Stimulated activated memory B cell treated with anti-CD40 and anti-IgM and Interleukin-4, amounts not matched to agents 10 μg/mL and 1 μg/mL and 100 μg/mL, for 72 hours (primary cell): ENCODE data around the gene DLGAP1.
A peak's percentile ranks its signal among the peaks of the same experiment; 100 is the strongest.
"Not testable (repeated sequence)": the region's sequence is repeated elsewhere in the genome, so short reads cannot be mapped to it uniquely, and the experiment has no call there.

ENCODE experiments used
- ATAC-seq: fragments of 150-1000 bp; cut with Tn5 transposase; 2 replicates; pipeline ENCODE4 v1.10.0; 2021
- H3K27ac Mint-ChIP-seq: one replicate; pipeline ENCODE4 v1.8.0; 2022; ENCODE audit warnings: mild to moderate bottlenecking, mixed read lengths
- H3K27me3 Mint-ChIP-seq: one replicate; pipeline ENCODE4 v1.8.0; 2022; ENCODE audit warnings: mixed read lengths
- H3K36me3 Mint-ChIP-seq: one replicate; pipeline ENCODE4 v1.8.0; 2022; ENCODE audit warnings: mixed read lengths
- H3K4me1 Mint-ChIP-seq: one replicate; pipeline ENCODE4 v1.8.0; 2022; ENCODE audit warnings: mixed read lengths
- H3K4me3 Mint-ChIP-seq: one replicate; pipeline ENCODE4 v1.8.0; 2022; ENCODE audit warnings: mild to moderate bottlenecking, moderate library complexity, mixed read lengths
- H3K9me3 Mint-ChIP-seq: one replicate; pipeline ENCODE4 v1.8.0; 2022; ENCODE audit warnings: mixed read lengths

Gene DLGAP1

GRCh38 chr18:3491981-3492555 is 963.0 kb downstream of the DLGAP1 start:
- no peak overlapping the region for H3K27ac Mint-ChIP-seq
- H3K27me3 Mint-ChIP-seq, result no peaks in the 10 kb centered on the region
- H3K9me3 Mint-ChIP-seq, result no peaks in the 10 kb centered on the region
- no peaks in the 10 kb centered on the region for H3K36me3 Mint-ChIP-seq
- ATAC-seq, result no peak
- no peak overlapping the region for H3K4me3 Mint-ChIP-seq
- peaks cover 33% of the 10 kb centered on the region for H3K4me1 Mint-ChIP-seq

- H3K4me1 Mint-ChIP-seq, result peaks cover 29% of the 10 kb centered on the region
- H3K9me3 Mint-ChIP-seq, result no peaks in the 10 kb centered on the region
- no peaks in the 10 kb centered on the region for H3K36me3 Mint-ChIP-seq
- H3K4me3 Mint-ChIP-seq, result no peak overlapping the region
- no peaks in the 10 kb centered on the region for H3K27me3 Mint-ChIP-seq
- ATAC-seq, result no peak
- no peak overlapping the region for H3K27ac Mint-ChIP-seq
Measured at GRCh38 chr18:3489462-3489861, 965.6 kb downstream of the DLGAP1 start.

DNA sequence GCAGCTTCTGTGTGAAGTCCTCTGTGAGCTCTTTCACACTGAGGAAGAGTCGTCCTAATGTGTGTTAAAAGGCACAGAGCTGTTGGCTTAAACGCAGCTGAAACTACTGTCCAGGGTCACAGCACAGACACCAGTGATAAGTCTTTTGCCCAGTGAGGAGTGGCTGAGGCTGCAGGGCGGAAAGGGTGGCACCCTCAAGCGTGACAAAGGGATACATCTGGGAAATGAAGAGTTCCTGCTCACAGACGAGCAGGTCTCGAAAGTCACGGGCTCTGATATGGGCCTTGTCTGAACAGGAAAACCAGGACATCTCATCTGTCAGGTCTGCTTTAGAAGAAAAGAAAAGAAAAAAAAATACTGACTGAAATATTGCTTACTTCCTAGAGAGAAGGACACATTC is 968.6 kb downstream of the DLGAP1 start:
- H3K4me1 Mint-ChIP-seq, result peaks cover 14% of the 10 kb centered on the region
- H3K4me3 Mint-ChIP-seq, result no peak overlapping the region
- H3K36me3 Mint-ChIP-seq, result no peaks in the 10 kb centered on the region
- H3K27me3 Mint-ChIP-seq, result no peaks in the 10 kb centered on the region
- no peak for ATAC-seq
- H3K27ac Mint-ChIP-seq, result no peak overlapping the region
- H3K9me3 Mint-ChIP-seq, result no peaks in the 10 kb centered on the region

- H3K36me3 Mint-ChIP-seq, result no peaks in the 10 kb centered on the region
- no peak overlapping the region for H3K27ac Mint-ChIP-seq
- H3K9me3 Mint-ChIP-seq, result no peaks in the 10 kb centered on the region
- no peak overlapping the region for H3K4me3 Mint-ChIP-seq
- ATAC-seq, result peak; percentile 68
- peaks cover 14% of the 10 kb centered on the region for H3K4me1 Mint-ChIP-seq
- no peaks in the 10 kb centered on the region for H3K27me3 Mint-ChIP-seq
Measured at GRCh38 chr18:3485153-3486149, 969.7 kb downstream of the DLGAP1 start.

DNA sequence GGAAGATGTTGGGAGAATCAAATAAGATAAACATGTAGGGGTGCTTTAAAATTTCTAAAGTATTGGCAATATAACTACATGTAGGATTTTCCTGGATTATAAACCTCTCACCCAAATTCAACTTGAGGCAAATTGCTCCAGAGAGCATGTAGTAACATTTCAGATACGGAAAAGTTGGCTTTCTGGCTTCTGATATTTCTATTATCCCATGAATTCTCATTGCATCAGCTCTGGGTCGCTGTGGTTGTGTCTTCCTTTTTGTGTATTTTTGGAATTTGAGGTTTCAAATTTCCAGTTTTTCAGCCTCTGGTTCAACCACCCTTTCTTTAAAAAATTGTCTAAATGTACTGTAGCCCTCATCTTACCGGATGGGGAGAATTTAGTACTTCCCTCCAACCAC is 972.8 kb downstream of the DLGAP1 start:
- no peaks in the 10 kb centered on the region for H3K27me3 Mint-ChIP-seq
- H3K4me3 Mint-ChIP-seq, result no peak overlapping the region
- H3K9me3 Mint-ChIP-seq, result no peaks in the 10 kb centered on the region
- ATAC-seq, result no peak
- H3K4me1 Mint-ChIP-seq, result peaks cover 5% of the 10 kb centered on the region
- H3K36me3 Mint-ChIP-seq, result no peaks in the 10 kb centered on the region
- H3K27ac Mint-ChIP-seq, result no peak overlapping the region

DNA sequence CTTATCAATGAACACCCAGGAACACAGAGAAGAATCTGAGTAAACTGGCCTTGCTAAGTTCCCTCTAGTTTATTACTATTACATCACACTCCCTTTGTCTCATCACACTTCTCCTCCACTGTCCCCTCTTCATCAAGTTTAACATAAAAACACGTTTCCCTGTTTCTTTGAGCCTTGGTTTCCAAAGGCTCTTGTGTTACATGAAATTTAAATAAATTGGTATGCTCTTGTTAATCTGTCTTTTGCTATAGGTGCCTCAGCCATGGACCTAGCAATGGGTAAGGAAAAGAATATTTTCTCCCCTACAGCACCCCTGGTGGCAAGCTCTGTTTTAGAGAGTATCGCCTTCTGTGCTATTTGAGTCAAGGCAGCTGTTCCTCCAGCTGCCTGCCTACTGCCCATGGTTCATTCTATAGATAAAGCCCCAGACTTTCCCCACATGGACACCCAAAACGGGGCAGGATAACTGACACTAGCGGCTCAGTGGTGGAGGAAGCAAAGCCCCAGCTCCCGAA is 973.4 kb downstream of the DLGAP1 start:
- Mint-ChIP-seq H3K36me3 (no peaks in the 10 kb centered on the region), H3K4me1 (peaks cover 5% of the 10 kb centered on the region), H3K27ac (no peak overlapping the region), H3K9me3 (no peaks in the 10 kb centered on the region), H3K27me3 (no peaks in the 10 kb centered on the region), H3K4me3 (no peak overlapping the region)
- peak; percentile 66 for ATAC-seq

DNA sequence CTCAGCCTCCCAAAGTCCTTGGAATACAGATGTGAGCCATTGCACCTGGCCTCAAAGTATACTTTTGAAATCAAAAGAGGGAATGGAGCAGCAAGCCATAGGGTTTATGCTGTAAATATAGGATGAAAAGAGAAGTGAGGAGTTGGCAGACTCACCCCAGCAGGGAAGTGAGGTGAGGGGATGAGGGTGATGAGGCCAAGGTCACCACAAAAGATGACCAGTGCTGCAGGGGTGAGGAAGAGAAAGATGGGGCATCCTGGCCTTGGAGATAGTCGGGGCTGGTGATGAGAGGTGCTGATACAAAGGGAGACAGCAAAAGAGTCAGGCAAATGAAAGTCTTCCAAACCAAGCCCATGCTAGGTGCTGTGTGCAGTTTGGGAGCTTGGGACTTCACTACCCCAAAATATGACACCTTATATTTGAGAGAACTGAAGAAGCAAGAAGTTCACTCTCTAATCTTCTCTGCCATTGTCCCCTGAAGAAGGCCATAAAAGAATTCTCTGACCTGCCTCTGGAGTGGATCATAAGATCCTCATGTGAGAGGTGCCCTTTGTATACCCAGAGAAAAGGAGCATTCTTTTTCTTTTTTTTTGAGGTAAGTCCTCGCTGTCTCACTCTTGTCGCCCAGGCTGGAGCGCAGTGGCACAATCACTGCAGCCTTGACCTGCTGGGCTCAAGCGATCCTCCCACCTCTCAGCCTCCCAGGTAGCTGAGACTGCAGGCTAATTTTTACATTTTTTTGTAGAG is 974.1 kb downstream of the DLGAP1 start:
- peaks cover 5% of the 10 kb centered on the region for H3K4me1 Mint-ChIP-seq
- no peak for ATAC-seq

GRCh38 chr18:3479978-3480509 is 975.1 kb downstream of the DLGAP1 start:
- Mint-ChIP-seq H3K36me3 (no peaks in the 10 kb centered on the region), H3K4me1 (peaks cover 5% of the 10 kb centered on the region), H3K27ac (no peak overlapping the region), H3K27me3 (no peaks in the 10 kb centered on the region), H3K9me3 (peaks cover under 1% of the 10 kb centered on the region), H3K4me3 (no peak overlapping the region)
- no peak for ATAC-seq

More for the DNA sequence above, 974.1 kb downstream of the DLGAP1 start:
- Mint-ChIP-seq H3K4me3 (no peak overlapping the region), H3K27me3 (no peaks in the 10 kb centered on the region), H3K27ac (no peak overlapping the region), H3K9me3 (no peaks in the 10 kb centered on the region), H3K36me3 (no peaks in the 10 kb centered on the region)

DNA sequence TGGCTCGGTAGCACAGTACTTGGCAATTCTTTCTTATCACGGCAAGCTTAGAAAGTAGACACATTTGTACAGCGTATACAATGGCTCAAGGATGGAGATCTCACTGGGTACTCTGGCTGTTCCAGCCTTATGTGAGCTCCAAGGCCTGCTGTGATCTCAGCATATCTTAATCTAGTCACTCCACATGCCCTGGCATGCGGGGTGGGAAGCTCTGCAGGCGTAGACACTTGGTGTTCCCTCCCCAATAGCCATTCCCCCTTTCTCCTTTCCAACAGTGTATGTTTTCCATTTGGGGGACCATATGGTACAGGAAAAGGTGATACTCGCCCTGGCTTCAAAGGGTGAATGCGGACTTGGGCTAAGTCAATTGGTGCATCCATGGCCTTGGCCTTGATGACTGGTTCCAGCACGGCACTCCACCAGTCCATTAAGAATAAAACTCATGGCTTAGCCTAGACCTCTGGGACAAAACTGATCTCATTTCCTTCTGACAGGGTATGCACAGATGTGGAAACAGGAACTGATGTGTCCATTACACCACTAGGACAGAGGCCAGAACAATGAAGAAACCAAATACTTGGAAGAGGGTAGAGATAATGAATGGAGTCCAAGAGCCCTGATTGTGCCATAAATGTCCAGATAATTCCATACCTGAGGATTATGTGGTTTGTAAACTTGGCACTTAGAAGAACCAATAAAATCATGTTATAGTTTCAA is 976.7 kb downstream of the DLGAP1 start:
- Mint-ChIP-seq H3K27ac (no peak overlapping the region), H3K36me3 (no peaks in the 10 kb centered on the region), H3K9me3 (peaks cover 3% of the 10 kb centered on the region), H3K4me3 (no peak overlapping the region), H3K27me3 (no peaks in the 10 kb centered on the region), H3K4me1 (peaks cover 11% of the 10 kb centered on the region)
- no peak for ATAC-seq

GRCh38 chr18:3472681-3473544 is 982.2 kb downstream of the DLGAP1 start:
- H3K36me3 Mint-ChIP-seq, result no peaks in the 10 kb centered on the region
- peak overlapping the region; percentile 43 for H3K4me3 Mint-ChIP-seq
- peak; percentile 84 for ATAC-seq

DNA sequence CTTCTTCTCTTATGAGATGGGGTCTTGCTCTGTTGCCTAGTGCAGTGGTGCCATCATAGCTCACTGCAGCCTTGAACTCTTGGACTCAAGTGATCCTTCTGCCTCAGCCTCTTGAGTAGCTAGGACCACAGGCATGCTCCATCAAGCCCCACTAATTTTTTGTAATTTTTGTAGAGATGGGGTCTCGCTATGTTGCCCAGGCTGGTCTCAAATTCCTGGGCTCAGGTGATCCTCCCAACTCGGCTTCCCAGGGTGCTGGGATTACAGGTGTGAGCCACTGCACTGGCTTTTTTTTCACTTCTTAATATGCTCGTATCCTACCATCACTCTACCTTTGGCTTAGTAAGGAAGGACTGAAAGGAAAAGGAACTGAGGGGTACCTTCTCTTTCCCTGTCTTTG is 983.0 kb downstream of the DLGAP1 start:
- H3K4me1 Mint-ChIP-seq, result peaks cover 13% of the 10 kb centered on the region
- H3K36me3 Mint-ChIP-seq, ATAC-seq, H3K27ac Mint-ChIP-seq, H3K9me3 Mint-ChIP-seq, H3K27me3 Mint-ChIP-seq, H3K4me3 Mint-ChIP-seq: not testable (repeated sequence)

More at GRCh38 chr18:3472681-3473544, 982.2 kb downstream of the DLGAP1 start:
- Mint-ChIP-seq H3K9me3 (peaks cover 3% of the 10 kb centered on the region), H3K27ac (peak overlapping the region; percentile 74), H3K27me3 (no peaks in the 10 kb centered on the region), H3K4me1 (peaks cover 13% of the 10 kb centered on the region)

GRCh38 chr18:3471141-3471648 is 983.9 kb downstream of the DLGAP1 start:
- H3K9me3 Mint-ChIP-seq, result peaks cover 3% of the 10 kb centered on the region
- no peaks in the 10 kb centered on the region for H3K36me3 Mint-ChIP-seq
- no peak overlapping the region for H3K4me3 Mint-ChIP-seq
- H3K4me1 Mint-ChIP-seq, result peaks cover 18% of the 10 kb centered on the region
- no peak overlapping the region for H3K27ac Mint-ChIP-seq
- no peak for ATAC-seq
- no peaks in the 10 kb centered on the region for H3K27me3 Mint-ChIP-seq

DNA sequence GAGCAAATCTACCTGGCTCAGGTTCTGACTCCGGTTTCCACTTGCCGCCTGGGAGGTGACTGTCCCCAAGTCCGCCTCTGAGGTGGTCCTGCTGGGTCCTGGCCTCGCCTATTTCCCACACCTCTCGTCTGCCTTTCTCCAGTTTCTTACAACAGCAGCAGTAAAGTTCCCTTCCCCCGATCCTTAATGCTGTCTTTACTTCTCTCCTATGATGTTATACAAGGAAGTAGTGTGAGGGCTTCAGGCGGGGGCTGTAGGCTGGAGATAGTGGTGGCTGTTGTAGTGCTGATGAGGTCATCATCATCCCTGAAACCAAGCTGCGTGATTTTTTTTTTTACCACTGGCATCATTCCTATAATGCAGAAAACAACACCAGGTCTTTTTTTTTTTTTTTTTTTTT is 986.3 kb downstream of the DLGAP1 start:
- Mint-ChIP-seq H3K4me1 (peaks cover 20% of the 10 kb centered on the region), H3K4me3 (no peak overlapping the region), H3K27me3 (no peaks in the 10 kb centered on the region), H3K9me3 (no peaks in the 10 kb centered on the region), H3K27ac (no peak overlapping the region), H3K36me3 (no peaks in the 10 kb centered on the region)
- no peak for ATAC-seq
